ENCODE data around the gene SLC16A12. TPM values are rescaled to one million over a fixed set of nuclear protein-coding genes. Genes with fewer than 3 reads are reported as not detected.

The SLC16A12 gene
- total and polyA plus RNA-seq, 2 of the 13 experiments (the other 11 are each of a cell fraction or from before 2014, with no cell fraction given), result 0.02 TPM; not detected in 1

GRCh38 chr10:89465196-89465595 is 70.2 kb downstream of the SLC16A12 start (continued):
- TF ChIP-seq CEBPB (IDR thresholded peaks at IDR 0.05; ENCODE audit: borderline replicate concordance, low read depth, low read length) (no peak), ZNF329 (CRISPR knock-in tag; IDR thresholded peaks at IDR 0.05; ENCODE audit: low read depth) (no peak)

- Histone ChIP-seq H3K27me3 (ENCODE audit: control insufficient read depth in 1 of 2, insufficient read depth in 2 of 2, low read length in 2 of 2) (no peaks in the 10 kb centered on the region), H2AFZ (ENCODE audit: low read length) (no peak overlapping the region), H3K79me2 (ENCODE audit: insufficient read depth, low read length) (no peaks in the 10 kb centered on the region), H3K36me3 (replicated peaks in 1 of 2; ENCODE audit: control insufficient read depth in 1 of 2, insufficient read depth in 2 of 2, low read length in 2 of 2) (no peaks in the 10 kb centered on the region), H3K4me1 (ENCODE audit: insufficient read depth, low read length) (peaks cover 9% of the 10 kb centered on the region), H3K4me2 (ENCODE audit: low read depth, low read length) (no peak overlapping the region), H3K9me3 (ENCODE audit: low read length) (no peaks in the 10 kb centered on the region), H3K4me3 (replicated peaks in 1 of 3; ENCODE audit: insufficient read depth in 1 of 3, low read depth in 2 of 3, low read length in 3 of 3) (no peak overlapping the region), H3K9ac (ENCODE audit: insufficient read depth, low read depth, low read length) (no peak overlapping the region), H4K20me1 (ENCODE audit: insufficient read depth, low read length) (no peaks in the 10 kb centered on the region), H3K27ac (ENCODE audit: extremely low read length, insufficient read depth, low read length) (no peak overlapping the region)
- POLR2A ChIA-PET, result no interaction called here
- intact Hi-C loops (cut with micrococcal nuclease; ENCODE audit: unreplicated experiment), result no loop called here
- no TSS peak for BruUV-seq (replicated peaks)
- DNase-seq (ENCODE audit: low spot score) (no peak), ATAC-seq (no peak), FAIRE-seq (no peak)
- in situ Hi-C loops (cut with HindIII; ENCODE audit: extremely low pct_ligation_motif_present, low pct_unique_long_range_greater_than_20kb), result no loop called here
- WGBS (ENCODE audit: low lambda C conversion rate), result 50% methylated on average over 6 of the region's 6 CpGs
- CTCF ChIA-PET (ENCODE audit: low intra/inter-chr PET ratio, low total read pairs), result no interaction called here
- no peak for TF ChIP-seq CCAR2 (optimal IDR thresholded peaks at IDR 0.05; ENCODE audit: low read depth, low read length)
- TF ChIP-seq ZNF460 (CRISPR knock-in tag; IDR thresholded peaks at IDR 0.05; ENCODE audit: borderline replicate concordance), result no peak
- no peak for TF ChIP-seq ZNF484 (CRISPR knock-in tag; IDR thresholded peaks at IDR 0.05; ENCODE audit: borderline replicate concordance, low read depth)
- TF ChIP-seq NRL (CRISPR knock-in tag; IDR thresholded peaks at IDR 0.05; ENCODE audit: borderline replicate concordance), result no peak
- TF ChIP-seq ZNF691 (CRISPR knock-in tag; IDR thresholded peaks at IDR 0.05; ENCODE audit: borderline replicate concordance, low read depth), result no peak
- no peak for TF ChIP-seq ZNF792 (CRISPR knock-in tag; IDR thresholded peaks at IDR 0.05)
- no peak for TF ChIP-seq SRSF1 (optimal IDR thresholded peaks at IDR 0.05; ENCODE audit: low read depth, low read length)
- no peak for TF ChIP-seq ZNF30 (CRISPR knock-in tag; IDR thresholded peaks at IDR 0.05)
- no peak for TF ChIP-seq CBX2 (IDR thresholded peaks at IDR 0.05; ENCODE audit: low read depth, low read length)
- no peak for TF ChIP-seq CBX2 (CRISPR knock-in tag; IDR thresholded peaks at IDR 0.05; ENCODE audit: low read depth)
- TF ChIP-seq ZNF720 (CRISPR knock-in tag; IDR thresholded peaks at IDR 0.05), result no peak
- TF ChIP-seq PITX1 (CRISPR knock-in tag; IDR thresholded peaks at IDR 0.05), result no peak
- no peak for TF ChIP-seq ARNTL (CRISPR knock-in tag; IDR thresholded peaks at IDR 0.05)
- no peak for TF ChIP-seq GLMP (CRISPR knock-in tag; IDR thresholded peaks at IDR 0.05; ENCODE audit: borderline replicate concordance)
- no peak for TF ChIP-seq ZNF766 (CRISPR knock-in tag; IDR thresholded peaks at IDR 0.05; ENCODE audit: borderline replicate concordance)
- TF ChIP-seq SOX5 (CRISPR knock-in tag; IDR thresholded peaks at IDR 0.05; ENCODE audit: borderline replicate concordance), result no peak
- no peak for TF ChIP-seq RFXANK (CRISPR knock-in tag; IDR thresholded peaks at IDR 0.05)
- no peak for TF ChIP-seq YY1 (IDR thresholded peaks at IDR 0.05; ENCODE audit: insufficient read depth, insufficient replicate concordance, low read depth, low read length)
These were observed 71.4 kb downstream of the SLC16A12 start for GRCh38 chr10:89463846-89464537.
